Mesothelial cell of epicardium (in vitro differentiated cells): ENCODE results near the gene RIPOR3. TPM values are rescaled to one million over a fixed set of nuclear protein-coding genes. Genes with fewer than 3 reads are reported as not detected.
A peak's percentile ranks its signal among the peaks of the same experiment; 100 is the strongest.
"Not testable (repeated sequence)": the region's sequence is repeated elsewhere in the genome, so short reads cannot be mapped to it uniquely, and the experiment has no call there.

Experiments
- DNase-seq, 2 experiments: peaks; one replicate each; pipeline ENCODE4 v3.0.0; 2021; ENCODE audit warnings: low spot score in 2 of 2; ENCODE audit not compliant: unreplicated experiment in 2 of 2
- H3K27ac Mint-ChIP-seq: 2 replicates; pipeline ENCODE4 v1.8.0; 2021; ENCODE audit warnings: mixed read lengths
- H3K27me3 Mint-ChIP-seq: 2 replicates; pipeline ENCODE4 v1.8.0; 2021; ENCODE audit warnings: low read depth, mixed read lengths
- H3K36me3 Mint-ChIP-seq: 2 replicates; pipeline ENCODE4 v1.8.0; 2021; ENCODE audit warnings: mixed read lengths
- H3K4me1 Mint-ChIP-seq: 2 replicates; pipeline ENCODE4 v1.8.0; 2021; ENCODE audit warnings: mixed read lengths
- H3K4me3 Mint-ChIP-seq: 2 replicates; pipeline ENCODE4 v1.8.0; 2021; ENCODE audit warnings: mild to moderate bottlenecking, moderate library complexity, mixed read lengths
- H3K9me3 Mint-ChIP-seq: 2 replicates; pipeline ENCODE4 v1.8.0; 2021; ENCODE audit warnings: mixed read lengths
- total RNA-seq: library from RNA; stranded (reverse); gene quantifications from 3 replicates; pipeline ENCODE4 v1.2.1, GENCODE V29; 2021
- TF ChIP-seq, protein P1 (sequence below): fragments of 200-600 bp; sonication (generic); IDR thresholded peaks from one replicate; pipeline ENCODE4 v1.5.0; 2021; ENCODE audit warnings: antibody characterized with exemption; ENCODE audit not compliant: unreplicated experiment

The RIPOR3 gene
- total RNA-seq, 1 donor from 2014 or later = 18.8 TPM

DNA sequence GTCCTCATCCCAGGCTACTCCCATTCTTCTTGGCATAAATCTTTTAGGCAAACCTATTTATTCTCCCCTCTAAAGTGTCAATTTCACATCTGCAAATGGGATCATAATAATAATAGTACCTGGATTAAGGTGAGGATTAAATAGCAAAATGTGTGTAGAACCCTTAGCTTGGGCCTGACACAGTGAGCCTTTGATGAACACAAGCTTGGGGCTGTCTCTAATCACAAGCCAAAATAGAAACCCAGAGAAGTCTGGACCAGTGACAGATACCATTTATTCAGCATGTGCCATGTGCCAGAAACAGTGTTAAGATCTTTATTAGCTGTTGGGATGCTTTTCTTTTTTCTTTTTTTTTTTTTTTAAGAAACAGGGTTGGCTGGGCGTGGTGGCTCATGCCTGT lies 25.2 kb upstream of the RIPOR3 start:
- no peak overlapping the region for H3K27ac Mint-ChIP-seq
- no peaks in the 10 kb centered on the region for H3K36me3 Mint-ChIP-seq
- H3K4me1 Mint-ChIP-seq = peaks cover 35% of the 10 kb centered on the region
- no peak overlapping the region for H3K4me3 Mint-ChIP-seq
- H3K27me3 Mint-ChIP-seq = no peaks in the 10 kb centered on the region
- no peak for DNase-seq
- TF ChIP-seq, protein P1, sequence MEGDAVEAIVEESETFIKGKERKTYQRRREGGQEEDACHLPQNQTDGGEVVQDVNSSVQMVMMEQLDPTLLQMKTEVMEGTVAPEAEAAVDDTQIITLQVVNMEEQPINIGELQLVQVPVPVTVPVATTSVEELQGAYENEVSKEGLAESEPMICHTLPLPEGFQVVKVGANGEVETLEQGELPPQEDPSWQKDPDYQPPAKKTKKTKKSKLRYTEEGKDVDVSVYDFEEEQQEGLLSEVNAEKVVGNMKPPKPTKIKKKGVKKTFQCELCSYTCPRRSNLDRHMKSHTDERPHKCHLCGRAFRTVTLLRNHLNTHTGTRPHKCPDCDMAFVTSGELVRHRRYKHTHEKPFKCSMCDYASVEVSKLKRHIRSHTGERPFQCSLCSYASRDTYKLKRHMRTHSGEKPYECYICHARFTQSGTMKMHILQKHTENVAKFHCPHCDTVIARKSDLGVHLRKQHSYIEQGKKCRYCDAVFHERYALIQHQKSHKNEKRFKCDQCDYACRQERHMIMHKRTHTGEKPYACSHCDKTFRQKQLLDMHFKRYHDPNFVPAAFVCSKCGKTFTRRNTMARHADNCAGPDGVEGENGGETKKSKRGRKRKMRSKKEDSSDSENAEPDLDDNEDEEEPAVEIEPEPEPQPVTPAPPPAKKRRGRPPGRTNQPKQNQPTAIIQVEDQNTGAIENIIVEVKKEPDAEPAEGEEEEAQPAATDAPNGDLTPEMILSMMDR = no peak
- no peaks in the 10 kb centered on the region for H3K9me3 Mint-ChIP-seq

DNA sequence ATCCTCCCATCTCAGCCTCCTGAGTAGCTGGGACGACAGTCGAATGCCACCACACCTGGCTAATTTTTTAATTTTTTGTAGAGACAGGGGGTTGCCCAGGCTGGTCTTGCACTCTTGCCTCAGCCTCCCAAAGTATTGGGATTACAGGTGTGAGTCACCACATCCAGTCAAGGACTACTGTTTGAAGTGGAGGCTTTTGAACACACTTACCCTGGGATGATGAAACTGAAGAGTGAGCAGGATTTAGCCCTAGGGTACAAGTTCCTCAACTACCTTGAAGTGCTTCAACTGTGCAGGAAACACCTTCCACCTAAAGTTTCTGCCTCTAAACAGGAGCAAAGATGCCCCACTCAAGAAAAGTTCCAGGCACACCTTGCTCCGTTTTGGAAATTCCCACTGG lies 24.4 kb upstream of the RIPOR3 start:
- no peaks in the 10 kb centered on the region for H3K9me3 Mint-ChIP-seq
- TF ChIP-seq, protein P1 = no peak
- no peaks in the 10 kb centered on the region for H3K27me3 Mint-ChIP-seq
- H3K36me3 Mint-ChIP-seq = no peaks in the 10 kb centered on the region
- DNase-seq = no peak
- H3K4me3 Mint-ChIP-seq = no peak overlapping the region
- H3K4me1 Mint-ChIP-seq = peaks cover 42% of the 10 kb centered on the region
- H3K27ac Mint-ChIP-seq = no peak overlapping the region

DNA sequence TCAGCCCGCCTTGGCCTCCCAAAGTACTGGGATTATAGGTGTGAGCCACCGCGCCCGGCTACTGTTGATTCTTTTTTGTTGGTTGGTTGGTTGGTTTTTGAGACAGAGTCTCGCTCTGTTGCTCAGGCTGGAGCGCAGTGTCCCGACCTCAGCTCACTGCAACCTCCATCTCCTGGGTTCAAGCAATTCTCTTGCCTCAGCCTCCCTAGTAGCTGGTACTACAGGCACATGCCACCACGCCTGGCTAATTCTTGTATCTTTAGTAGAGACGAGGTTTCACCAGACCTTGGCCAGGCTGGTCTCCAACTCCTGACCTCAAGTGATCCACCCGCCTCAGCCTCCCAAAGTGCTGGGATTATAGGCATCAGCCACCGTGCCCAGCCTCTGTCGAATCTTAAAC lies 23.1 kb upstream of the RIPOR3 start:
- not testable (repeated sequence) for H3K9me3 Mint-ChIP-seq, DNase-seq, H3K27me3 Mint-ChIP-seq, H3K4me3 Mint-ChIP-seq, H3K36me3 Mint-ChIP-seq
- peaks cover 44% of the 10 kb centered on the region for H3K4me1 Mint-ChIP-seq
- peak overlapping the region; percentile 85 for H3K27ac Mint-ChIP-seq

DNA sequence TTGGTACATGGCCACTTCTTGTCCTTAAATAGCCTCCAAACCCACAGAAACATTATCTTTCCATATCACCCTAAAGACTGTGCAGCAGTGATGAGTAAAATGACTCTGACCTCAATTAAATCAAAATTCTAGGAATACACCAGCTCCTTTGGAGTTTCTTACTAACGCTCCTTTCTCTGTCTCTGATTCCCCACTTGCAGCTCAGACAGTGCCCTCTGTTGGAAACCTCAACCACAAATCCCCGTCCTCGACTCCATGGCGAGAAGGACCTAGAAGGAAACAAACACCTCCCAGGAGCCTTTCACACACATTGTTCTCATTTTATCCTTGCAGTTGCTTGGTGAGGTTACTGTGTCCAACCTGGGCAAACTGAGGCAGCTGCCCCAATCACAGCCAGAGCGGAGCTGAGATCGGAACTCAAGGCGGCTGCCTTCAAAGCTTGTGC lies 22.3 kb upstream of the RIPOR3 start:
- H3K4me1 Mint-ChIP-seq = peaks cover 48% of the 10 kb centered on the region
- TF ChIP-seq, protein P1 = no peak
- H3K36me3 Mint-ChIP-seq = no peaks in the 10 kb centered on the region
- no peaks in the 10 kb centered on the region for H3K9me3 Mint-ChIP-seq
- DNase-seq = no peak
- H3K27ac Mint-ChIP-seq = peak overlapping the region; percentile 85
- H3K4me3 Mint-ChIP-seq = no peak overlapping the region
- H3K27me3 Mint-ChIP-seq = no peaks in the 10 kb centered on the region

DNA sequence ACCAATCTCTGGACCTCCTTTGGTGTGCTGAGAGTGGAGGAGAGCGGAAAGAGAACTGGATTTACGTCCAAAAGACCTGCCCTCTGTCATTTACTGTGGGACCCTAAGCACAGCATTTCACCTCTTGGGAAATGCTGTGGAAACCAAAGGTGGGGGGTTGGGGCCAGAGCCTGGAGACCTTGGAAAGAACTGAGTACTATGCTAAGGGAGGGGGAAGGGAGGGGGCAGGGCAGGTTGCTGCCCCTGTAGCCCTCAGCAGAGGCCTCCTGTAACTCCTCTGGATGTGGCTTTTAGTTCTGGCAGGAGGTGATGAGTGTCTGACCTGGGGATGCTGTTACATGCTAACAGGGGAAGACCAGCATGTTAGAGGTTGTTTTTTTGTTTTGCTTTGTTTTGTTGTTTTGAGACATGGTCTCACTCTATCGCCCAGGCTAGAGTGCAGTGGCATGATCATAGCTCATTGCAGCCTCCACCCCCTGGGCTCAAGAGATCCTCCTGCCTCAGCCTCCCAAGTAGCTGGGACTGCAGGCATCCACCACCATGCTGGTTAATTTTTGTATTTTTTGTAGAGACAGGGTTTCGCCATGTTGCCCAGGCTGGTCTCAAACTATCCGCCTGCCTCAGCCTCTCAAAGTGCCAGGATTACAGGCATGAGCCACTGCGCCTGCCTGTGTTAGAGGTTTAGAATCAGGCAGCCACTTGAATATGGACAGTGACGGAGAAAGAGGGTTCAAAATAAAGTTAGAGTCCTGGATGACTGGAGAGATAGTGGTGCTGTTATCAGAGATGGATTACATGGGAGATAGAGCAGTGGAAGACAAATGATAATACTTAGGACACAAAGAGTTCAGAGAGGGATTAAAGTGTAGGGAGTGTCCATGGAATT lies 21.7 kb upstream of the RIPOR3 start:
- H3K27ac Mint-ChIP-seq = peak overlapping the region; percentile 85

More for the DNA sequence above, 21.7 kb upstream of the RIPOR3 start:
- no peak for DNase-seq
- H3K27me3 Mint-ChIP-seq = no peaks in the 10 kb centered on the region
- H3K9me3 Mint-ChIP-seq = no peaks in the 10 kb centered on the region
- TF ChIP-seq, protein P1 = no peak
- no peak overlapping the region for H3K4me3 Mint-ChIP-seq
- no peaks in the 10 kb centered on the region for H3K36me3 Mint-ChIP-seq
- H3K4me1 Mint-ChIP-seq = peaks cover 42% of the 10 kb centered on the region
